Thyroid gland (tissue), 4 donors: ENCODE results near the gene PLK5. TPM values are rescaled to one million over a fixed set of nuclear protein-coding genes. Genes with fewer than 3 reads are reported as not detected.
"Not testable (repeated sequence)": the region's sequence is repeated elsewhere in the genome, so short reads cannot be mapped to it uniquely, and the experiment has no call there.

Experiments
- DNase-seq, 2 donors: peaks; one replicate each; pipeline ENCODE4 v3.0.0-alpha.2; 2019
- H3K27ac ChIP-seq, 3 donors: fragments of 200-600 bp; sonication (generic); 1 replicate in 2 of 3; 2 replicates in 1 of 3; pipeline ENCODE4 v1.5.1; 2016 to 2019; ENCODE audit warnings: mild to moderate bottlenecking in 1 of 3, moderate library complexity in 1 of 3
- H3K27me3 ChIP-seq: fragments of 200-600 bp; sonication (generic); one replicate; pipeline ENCODE4 v1.5.1; 2019
- H3K36me3 ChIP-seq, 2 donors: fragments of 200-600 bp; sonication (generic); one replicate each; pipeline ENCODE4 v1.5.1; 2016 to 2019
- H3K4me1 ChIP-seq, 2 donors: fragments of 200-600 bp; sonication (generic); one replicate each; pipeline ENCODE4 v1.5.1; 2017 to 2019
- H3K4me3 ChIP-seq, 3 donors: fragments of 200-600 bp; sonication (generic); replicated peaks in 1 of 3; 1 replicate in 2 of 3; 2 replicates in 1 of 3; pipeline ENCODE4 v1.5.1; 2016; ENCODE audit warnings: mild to moderate bottlenecking in 1 of 3
- H3K9me3 ChIP-seq: fragments of 200-600 bp; sonication (generic); one replicate; pipeline ENCODE4 v1.5.1; 2017
- CTCF ChIP-seq, 6 experiments: fragments of 200-600 bp in 3 of 6; fragments of 450-650 bp in 3 of 6; sonication (generic) in 3 of 6; IDR thresholded peaks; one replicate each; pipeline ENCODE4 v1.5.1; 2016 to 2019; ENCODE audit warnings: antibody characterized with exemption in 6 of 6, mild to moderate bottlenecking in 2 of 6, inconsistent platforms in 1 of 6, moderate library complexity in 1 of 6
- POLR2A ChIP-seq, 2 donors: fragments of 450-650 bp; IDR thresholded peaks; one replicate each; pipeline ENCODE4 v1.6.1; 2017; ENCODE audit warnings: antibody characterized with exemption in 2 of 2, mild to moderate bottlenecking in 2 of 2, moderate library complexity in 1 of 2
- WGBS, 2 donors: methylation state at CpG; one replicate each; pipeline ENCODE4 v1.1.5; 2017; 5-methylcytosine and 5-hydroxymethylcytosine counted together
- intact Hi-C: fragments of 100-400 bp; cut with DNase I; formaldehyde crosslinking; loops from one replicate; pipeline ENCODE4 v1.15.1; 2023
- total RNA-seq, 4 donors: library from RNA; depleted of rRNA; stranded (reverse); fragments of >200 nt; gene quantifications; one replicate each; pipeline ENCODE4 v1.2.3, GENCODE V29; 2016

The PLK5 gene
- total RNA-seq: not detected

GRCh38 chr19:1523412-1524286 lies at the start of gene PLK5:
PLK5 (plus strand) TSS chr19:1524077; CDS start chr19:1526997, 2,920 bp downstream.
- Histone ChIP-seq H3K4me1 (peaks cover 0 to 7% of the 10 kb centered on the region in 2 donors), H3K4me3 (no peak within 1 kb of the TSS), H3K27me3 (peaks cover 7% of the 10 kb centered on the region), H3K27ac (no peak within 1 kb of the TSS), H3K9me3 (no peaks in the 10 kb centered on the region), H3K36me3 (no peaks in the 10 kb centered on the region)
- DNase-seq: no peak
- no peak for TF ChIP-seq POLR2A (IDR thresholded peaks at IDR 0.05)
- no peak for TF ChIP-seq CTCF (IDR thresholded peaks at IDR 0.05)
- intact Hi-C loops: loop anchor here (10.0 kb wide), 1 partner anchor 239 kb away; the partner anchor contains the start of gene EFNA2
- WGBS, 2 donors: 47 to 50% methylated on average over 7 to 10 of the region's 92 CpGs

- H3K4me1 ChIP-seq: peaks cover 22 to 30% of the 10 kb centered on the region in 2 donors
- 88 to 90% methylated on average over 16 to 22 of the region's 26 CpGs for WGBS, 2 donors
- no peak overlapping the region for H3K27ac ChIP-seq
- H3K4me3 ChIP-seq: no peak overlapping the region
- H3K27me3 ChIP-seq: peaks cover 24% of the 10 kb centered on the region
- intact Hi-C loops: no loop called here
- no peaks in the 10 kb centered on the region for H3K9me3 ChIP-seq
- no peaks in the 10 kb centered on the region for H3K36me3 ChIP-seq
- no peak for DNase-seq
- TF ChIP-seq POLR2A (IDR thresholded peaks at IDR 0.05) (no peak), CTCF (IDR thresholded peaks at IDR 0.05) (no peak)
Measured at GRCh38 chr19:1474765-1475351, 49.0 kb upstream of the PLK5 start.

GRCh38 chr19:1475751-1476437 lies 48.0 kb upstream of the PLK5 start:
- TF ChIP-seq POLR2A (IDR thresholded peaks at IDR 0.05) (no peak), CTCF (IDR thresholded peaks at IDR 0.05) (no peak)
- Histone ChIP-seq H3K9me3 (no peaks in the 10 kb centered on the region), H3K27me3 (peaks cover 14% of the 10 kb centered on the region), H3K4me3 (no peak overlapping the region), H3K27ac (no peak overlapping the region), H3K36me3 (no peaks in the 10 kb centered on the region), H3K4me1 (peaks cover 12 to 20% of the 10 kb centered on the region in 2 donors)
- WGBS, 2 donors: 91 to 97% methylated on average over 13 to 17 of the region's 31 CpGs
- no peak for DNase-seq
- intact Hi-C loops: no loop called here

GRCh38 chr19:1477056-1477455 lies 46.8 kb upstream of the PLK5 start:
- DNase-seq, H3K36me3 ChIP-seq, H3K27me3 ChIP-seq, intact Hi-C loops, H3K4me1 ChIP-seq, H3K9me3 ChIP-seq, H3K4me3 ChIP-seq, H3K27ac ChIP-seq: not testable (repeated sequence)
- 93 to 96% methylated on average over 9 of the region's 9 CpGs for WGBS, 2 donors

GRCh38 chr19:1478934-1479707 lies 44.8 kb upstream of the PLK5 start, which contains the start of gene C19orf25:
C19orf25 (minus strand) TSS chr19:1479215; CDS start chr19:1478903, 312 bp downstream.
- Histone ChIP-seq H3K4me1 (peaks cover 8 to 9% of the 10 kb centered on the region in 2 donors), H3K36me3 (no peaks in the 10 kb centered on the region), H3K27ac (peak within 1 kb of the TSS in 2 of 3 donors; percentile 33 to 46), H3K9me3 (no peaks in the 10 kb centered on the region), H3K4me3 (peak within 1 kb of the TSS; percentile 31 to 100 (median 75)), H3K27me3 (no peaks in the 10 kb centered on the region)
- TF ChIP-seq POLR2A (IDR thresholded peaks at IDR 0.05) (peak in 1 of 2 donors; percentile 71), CTCF (IDR thresholded peaks at IDR 0.05) (no peak)
- DNase-seq: peak; percentile 92 to 94
- 0 to 1% methylated on average over 22 to 34 of the region's 71 CpGs for WGBS, 2 donors
- intact Hi-C loops: no loop called here
